ENCODE results near the gene TCF3.

GRCh38 chr19:1587872-1588271 lies 64.5 kb downstream of the TCF3 start:
- TF ChIP-seq CTCF (IDR thresholded peaks at IDR 0.05) (no peak), POLR2A (IDR thresholded peaks at IDR 0.05) (no peak)

Data from tibial nerve (tissue), 3 donors.